GM18519 (cell line): ENCODE data around the gene TNS1.

ENCODE experiments used
- ATAC-seq: cut with Tn5 transposase; IDR thresholded peaks from one replicate; pipeline ENCODE4 v1.9.1; 2021; ENCODE audit warnings: mild to moderate bottlenecking, moderate library complexity; ENCODE audit not compliant: unreplicated experiment, low FRiP score

Gene TNS1

DNA sequence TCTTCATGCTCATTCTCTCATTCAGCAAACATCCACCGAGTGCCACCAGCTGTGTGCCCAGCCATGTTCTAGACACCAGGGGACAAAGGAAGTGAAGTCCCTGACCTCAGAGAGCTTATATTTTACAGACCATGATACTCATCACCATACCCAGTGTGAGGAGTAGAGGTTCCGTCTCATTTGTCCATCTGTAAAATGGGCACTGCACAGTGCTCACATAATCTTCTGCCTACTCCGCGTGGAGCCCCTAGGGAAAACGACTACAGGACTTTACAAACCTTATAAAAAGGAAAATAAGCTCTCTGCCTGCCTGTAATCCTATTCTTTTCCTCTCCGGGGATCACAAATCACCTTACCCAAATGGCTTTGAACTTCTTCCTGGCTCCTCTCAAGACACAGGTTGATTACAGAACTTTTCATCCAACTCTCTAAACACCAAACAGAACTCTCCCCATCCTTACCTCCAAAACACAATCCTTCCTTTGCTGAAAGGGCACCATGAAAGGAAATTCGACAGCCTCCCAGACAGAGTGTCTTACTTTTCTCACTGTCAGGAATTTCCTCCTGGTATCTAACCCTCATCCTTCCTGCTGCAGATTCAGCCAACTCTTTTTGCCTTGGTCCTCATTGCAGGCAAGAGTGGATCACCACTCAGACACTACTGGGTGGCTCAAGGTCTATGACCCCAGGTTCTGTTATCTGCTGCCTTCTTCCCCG lies 99.5 kb downstream of the TNS1 start:
- no peak for ATAC-seq

DNA sequence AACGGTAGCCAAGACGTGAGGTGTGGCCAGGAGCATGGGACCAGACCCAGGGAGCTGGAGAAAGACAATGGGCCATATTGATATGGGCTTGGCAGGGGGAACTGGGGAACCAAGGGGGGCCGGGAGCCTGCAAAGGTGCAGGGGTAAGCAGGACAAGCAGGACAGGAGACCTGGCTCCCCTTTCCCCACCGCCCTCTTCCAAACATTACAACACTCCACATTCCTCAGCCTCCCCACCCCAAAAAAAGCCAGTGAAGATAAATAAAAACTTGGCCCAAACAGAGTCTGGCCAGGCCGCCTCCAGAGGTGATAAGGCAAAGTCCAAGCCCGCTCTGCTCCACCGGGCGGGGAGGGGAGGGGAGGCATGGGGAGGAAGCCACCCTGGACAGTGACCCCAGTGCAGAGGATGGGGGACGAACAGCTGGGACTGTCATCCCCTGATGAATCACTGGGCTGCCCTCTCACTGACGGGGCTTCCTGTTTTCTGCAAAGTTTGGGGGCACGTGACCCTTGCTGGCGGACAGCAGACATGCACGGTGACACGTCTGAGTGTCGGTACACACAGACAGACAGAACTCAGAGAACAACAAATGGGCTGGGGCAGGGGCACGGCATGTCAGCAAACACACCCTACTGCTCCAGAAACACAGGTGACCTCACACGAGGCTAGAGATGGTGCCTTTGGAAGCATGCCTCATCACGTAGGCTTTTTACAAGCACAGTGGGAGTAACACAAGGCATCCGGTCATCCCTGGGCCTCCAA lies 100.2 kb downstream of the TNS1 start:
- no peak for ATAC-seq

DNA sequence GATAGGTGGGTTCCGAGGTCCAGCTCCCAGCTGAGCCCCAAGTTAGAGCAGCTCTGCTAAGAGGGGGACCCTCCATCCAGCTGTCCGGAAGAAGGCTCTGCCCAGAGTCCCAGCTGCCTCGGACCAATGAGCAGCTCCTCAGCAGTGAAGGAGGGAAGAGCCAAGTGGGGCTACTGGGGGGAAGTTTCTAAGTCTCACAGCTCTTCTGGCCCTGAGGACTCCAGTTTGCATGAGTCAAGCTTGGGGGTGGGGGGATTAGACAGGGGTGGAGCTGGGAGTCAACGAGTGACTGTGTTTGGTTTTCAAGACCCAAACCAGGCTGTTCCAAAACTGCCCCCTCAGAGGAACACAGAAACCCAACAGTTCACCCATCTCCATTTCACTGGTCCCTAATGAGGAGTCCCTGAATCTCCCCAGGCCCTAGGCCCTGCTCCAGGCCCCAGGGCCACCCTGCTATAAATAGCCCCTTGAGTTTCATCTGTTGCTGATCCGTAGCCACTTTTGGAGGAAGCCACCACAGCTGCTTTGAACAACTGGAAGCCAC lies 100.9 kb downstream of the TNS1 start:
- no peak for ATAC-seq

DNA sequence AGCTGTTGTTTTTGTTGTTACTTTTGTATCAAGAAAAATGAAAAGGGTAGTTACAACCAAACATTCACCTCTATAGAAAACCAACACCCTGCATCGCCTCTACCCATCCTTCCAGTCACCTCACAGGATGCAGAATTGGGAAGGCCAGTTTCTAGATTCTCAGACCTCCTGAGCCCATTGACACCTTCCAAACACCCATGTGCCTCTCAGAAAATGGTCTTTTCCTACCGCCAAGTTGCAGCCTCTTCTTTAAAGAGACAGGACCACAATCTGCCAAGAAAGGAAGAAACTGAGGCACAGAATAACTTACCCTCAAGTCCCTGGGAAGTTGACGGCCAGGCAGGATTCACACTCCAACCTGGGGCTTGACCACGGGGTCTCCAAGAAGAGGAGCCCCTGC lies 101.4 kb downstream of the TNS1 start:
- no peak for ATAC-seq

DNA sequence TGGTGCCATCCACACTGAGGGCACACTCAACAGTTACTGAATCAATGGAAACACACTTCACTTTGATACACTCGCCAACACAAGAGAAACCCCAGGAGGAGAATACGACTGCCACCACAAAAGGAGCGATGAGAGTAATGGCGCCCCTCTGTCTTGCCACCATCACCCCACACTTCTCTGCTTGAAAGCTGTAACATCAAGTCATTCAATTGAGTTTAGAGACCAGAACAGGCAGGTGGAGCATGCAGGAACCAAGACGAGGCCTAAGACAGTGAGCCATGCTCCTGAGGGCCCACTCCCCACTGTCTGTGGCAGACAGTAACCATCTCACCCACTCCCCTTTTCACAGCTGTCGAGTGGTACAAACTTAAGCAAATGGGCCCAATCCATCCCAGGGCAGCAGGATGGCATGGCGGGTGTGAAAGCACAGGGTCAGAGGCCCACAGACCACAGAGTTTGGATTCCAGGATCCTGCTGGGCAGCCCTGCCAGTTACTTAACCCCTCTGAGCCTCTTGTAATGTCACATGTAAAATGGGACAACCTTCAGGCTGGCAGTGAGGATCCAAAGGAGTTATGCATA lies 101.9 kb downstream of the TNS1 start:
- ATAC-seq: no peak

DNA sequence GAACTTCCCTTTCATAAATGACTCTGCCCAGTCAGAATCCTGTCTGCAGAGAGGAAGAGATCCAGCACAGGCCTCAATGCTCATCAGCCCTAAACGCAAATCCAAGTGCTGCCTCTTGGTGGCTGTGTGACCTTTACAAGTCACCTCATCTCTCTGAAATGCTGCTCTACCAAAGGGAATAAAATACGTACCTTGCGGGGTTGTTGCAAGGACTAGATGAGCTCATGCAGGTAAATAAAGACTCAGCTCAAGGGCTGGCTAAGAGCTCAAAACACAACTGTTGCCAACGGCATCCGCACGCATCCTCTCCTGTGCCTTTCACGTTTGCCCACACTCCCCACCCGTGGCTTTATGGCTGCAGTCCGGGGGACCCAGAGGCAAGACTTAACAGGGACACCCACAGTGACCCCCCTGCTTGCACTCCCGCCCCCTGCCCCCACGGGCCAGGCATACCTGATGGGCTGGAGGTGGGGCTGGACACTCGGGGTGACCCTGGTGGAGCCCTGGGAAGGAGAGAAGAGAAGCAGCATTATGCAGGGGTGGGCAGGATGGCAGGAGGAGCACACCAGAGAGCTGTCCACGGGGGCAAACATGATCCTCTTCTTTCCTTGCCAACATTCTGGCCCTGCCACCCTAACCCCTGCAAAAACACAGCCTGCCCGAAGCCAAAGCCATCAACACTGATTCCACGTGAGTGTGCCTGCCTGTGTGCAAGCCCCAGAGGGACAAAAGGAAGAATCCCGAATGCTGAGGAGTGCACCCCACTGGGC lies 102.6 kb downstream of the TNS1 start:
- no peak for ATAC-seq

DNA sequence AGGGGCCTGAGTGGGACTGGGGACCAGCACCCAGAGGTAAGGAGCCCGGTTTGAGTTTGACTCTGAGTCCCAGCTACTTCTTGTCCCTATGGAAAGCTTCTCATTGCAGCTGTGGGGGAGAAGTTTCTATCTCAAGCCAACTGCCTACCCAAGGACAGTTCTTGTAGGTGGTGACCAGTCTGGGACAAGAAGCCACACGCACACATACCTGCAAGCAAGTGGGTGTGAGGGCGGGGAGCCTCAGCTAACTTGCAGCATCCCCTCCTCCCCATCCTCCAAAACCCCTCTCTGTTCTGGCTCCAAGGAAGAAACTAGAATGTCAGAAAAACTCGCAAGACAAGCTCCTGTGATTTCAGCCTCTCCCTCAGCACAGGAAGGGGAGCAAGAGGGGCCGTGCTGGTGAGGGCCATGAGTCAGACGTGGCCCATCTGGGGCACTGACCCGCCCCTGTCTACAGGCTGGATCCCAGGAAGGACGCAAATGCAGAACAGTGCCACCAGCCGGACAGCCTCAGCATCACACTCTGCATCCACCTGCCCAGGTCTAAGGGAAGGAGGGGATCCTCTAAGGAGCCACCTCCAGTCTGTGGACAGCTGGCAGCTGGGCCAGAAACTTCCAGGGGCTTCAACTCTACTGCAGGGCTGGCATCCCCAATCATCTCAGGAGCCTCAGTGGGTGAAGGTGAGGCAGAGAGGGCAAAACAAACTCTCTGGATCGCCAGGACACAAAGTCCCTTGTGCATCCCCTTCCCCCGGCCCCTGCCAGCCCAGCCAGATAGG lies 103.4 kb downstream of the TNS1 start:
- no peak for ATAC-seq

DNA sequence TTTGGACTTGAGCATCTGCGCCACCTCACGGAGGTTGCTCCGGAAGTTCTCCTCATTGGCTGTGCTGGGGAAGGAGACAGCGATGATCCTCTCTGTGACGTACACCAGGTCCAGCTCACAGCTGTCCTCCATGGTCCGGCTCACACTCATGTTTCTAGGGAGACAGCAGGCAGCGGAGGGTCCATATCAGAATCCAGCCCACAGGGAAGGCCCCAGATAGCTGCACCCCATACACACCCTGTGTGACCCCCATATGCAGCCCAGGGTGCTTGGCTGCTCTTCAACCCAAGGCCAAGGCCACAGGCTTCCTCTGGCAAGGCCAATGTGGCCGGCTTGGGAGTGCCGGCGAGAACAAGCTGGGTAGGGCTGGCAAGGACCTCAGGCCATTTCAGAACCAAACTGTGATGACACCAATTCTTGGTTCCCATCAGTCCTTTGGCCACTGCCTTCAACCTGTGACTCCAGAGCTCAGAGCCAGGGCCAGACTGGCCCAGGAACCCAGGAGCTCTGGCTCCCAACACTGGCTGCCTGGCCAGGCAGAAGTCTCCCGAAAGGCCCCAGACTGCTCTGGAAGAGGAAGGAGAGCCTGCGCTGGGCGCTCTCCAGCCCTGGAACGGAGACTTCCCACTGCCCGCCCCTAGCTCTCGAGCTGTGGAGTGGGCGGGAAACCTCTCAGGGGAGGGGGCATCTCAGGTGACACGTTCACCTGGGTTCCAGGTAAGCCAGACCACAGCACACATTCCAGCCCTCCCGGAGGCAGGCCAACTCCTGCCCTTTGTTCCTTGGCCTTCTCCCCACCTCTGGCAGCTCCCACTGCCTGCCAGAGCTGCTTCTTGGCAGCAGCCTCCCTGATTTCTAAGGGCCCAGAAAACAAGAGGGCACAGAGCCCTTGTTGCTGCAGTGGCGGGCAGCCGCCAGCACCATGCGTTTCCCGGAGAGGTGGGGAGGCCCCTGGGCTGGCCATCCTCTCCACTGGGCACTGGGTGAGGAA lies 104.7 kb downstream of the TNS1 start:
- no peak for ATAC-seq

DNA sequence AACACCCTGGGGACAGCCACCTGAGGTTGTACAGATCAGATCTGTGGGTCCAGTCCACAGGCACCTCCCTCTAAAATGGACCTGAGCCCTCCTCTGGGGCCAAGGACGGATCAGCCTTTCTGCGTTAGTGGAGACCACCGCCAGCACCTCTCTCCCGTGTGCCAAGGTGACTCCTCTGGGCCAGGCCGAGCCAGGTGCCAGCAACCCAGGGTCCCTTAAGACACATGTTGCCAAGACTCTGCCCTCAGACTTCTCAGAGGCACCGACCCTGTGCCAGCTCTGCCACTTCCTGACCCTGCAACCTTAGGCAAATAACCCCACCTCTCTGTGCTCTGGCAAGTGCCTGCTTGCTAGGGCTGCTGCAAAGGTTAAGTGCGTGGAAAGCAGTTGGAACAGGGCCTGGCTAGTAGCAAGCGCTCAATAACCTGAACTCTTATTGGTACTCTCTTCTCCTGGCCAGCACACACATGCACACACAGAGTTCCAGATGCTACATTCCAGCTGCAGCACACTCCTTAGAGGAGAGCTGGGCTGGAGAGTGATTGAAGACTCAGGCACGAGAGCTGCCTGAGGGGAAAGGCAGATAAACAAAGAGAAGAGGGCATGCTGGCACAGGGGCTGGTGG lies 105.6 kb downstream of the TNS1 start:
- no peak for ATAC-seq

DNA sequence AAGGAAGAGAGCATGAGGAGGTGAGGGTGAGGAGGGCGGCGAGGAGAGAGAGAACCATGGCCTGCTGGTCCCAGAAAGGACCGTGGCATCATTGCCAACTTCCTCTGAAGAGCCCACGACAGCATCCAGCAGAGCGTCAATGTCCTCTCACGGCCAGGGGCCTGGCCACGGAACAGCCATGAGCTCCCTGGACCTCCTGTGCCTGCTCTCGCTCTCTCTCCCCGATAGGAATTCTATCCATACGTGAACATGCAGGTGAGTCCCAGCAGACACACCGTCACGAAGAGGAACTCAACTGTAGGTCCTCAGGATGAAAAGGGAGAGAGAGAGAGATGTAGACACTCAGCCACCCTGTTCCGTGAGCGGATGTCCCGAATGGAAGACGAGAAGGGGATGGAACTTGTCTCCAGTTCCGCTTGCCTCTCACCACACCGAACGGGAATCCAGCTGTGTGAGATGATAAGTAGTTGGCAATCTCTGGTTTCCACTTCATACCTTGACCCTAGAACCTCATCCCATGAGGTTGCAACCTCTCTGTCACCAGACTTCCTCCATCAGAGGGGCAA lies 107.6 kb downstream of the TNS1 start:
- no peak for ATAC-seq

DNA sequence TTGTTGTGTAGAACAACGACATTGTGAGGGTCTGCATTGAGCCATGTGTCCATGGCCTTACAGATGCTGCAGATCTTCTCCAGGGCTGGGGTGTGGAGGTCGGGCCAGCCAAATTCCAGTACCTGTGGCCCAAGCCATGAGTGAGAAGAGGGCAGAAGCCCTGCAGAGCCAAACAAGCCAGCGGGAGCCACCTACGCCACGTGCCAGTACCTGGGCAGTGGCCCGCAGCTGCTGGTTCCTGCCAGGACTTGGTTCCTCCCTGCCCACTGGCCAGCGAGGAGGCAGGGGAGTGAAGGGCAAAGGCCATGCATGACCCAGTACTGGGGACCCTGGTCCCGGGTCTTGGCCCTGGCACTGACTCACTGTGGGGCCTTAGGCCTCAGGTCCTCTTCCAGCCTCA lies 109.4 kb downstream of the TNS1 start:
- no peak for ATAC-seq

DNA sequence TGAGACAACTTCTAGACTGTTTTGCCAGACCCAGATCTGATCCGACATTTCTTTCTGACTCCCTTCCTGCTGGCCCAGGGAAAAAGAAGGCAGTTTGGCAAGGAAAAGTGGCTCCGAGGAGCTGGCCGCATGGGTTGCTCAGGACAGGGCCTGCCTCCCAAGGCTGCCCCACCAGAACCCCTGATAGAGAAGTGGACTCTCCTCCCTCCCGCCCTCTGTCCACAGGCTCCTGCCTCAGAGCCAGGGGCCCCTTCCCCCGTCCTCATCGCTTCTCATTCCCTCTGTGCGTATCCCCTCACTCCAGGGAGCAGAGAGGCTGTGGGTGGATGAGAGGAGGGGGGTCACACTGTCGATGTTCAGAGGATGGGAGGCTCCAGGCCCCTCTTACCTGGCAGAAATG lies 110.2 kb downstream of the TNS1 start:
- no peak for ATAC-seq

DNA sequence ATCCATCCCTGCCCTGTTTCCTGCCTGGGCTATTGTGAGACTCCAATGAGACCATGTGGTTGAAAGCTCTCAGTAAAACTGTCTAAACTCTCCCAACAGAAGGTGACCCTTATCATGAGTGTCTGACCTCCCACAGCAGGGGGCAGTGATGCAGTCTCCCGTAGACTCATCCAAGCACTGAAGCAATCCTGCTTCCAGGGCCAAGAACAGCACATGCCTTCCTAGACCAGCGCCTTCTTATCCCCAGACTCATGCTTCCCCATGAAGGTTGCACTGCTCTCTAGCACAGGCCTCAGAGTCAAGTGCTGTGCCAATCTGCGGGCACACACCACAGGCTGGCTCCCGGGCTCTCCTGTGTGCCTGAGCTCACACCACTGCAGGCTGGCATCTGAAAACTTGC lies 112.3 kb downstream of the TNS1 start:
- no peak for ATAC-seq

DNA sequence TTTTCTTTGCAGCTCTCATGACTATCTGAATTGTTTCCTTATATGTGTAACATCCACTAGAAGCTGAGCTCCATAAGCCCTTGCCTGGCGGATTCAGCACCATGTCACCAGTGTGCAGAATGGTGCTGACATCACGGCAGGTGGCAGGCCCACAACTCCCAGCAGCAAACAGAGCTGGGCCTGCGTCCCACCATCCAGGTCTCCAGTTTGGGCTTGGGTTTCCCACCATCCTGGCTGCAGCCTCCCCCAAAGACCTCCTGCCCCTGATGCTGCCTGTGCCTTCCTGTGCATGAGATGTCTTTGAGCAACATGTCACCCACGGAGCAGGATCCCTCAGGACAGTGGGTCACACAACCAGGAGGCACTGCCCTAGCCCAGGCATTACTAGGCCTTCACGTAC lies 113.1 kb downstream of the TNS1 start:
- ATAC-seq: no peak

DNA sequence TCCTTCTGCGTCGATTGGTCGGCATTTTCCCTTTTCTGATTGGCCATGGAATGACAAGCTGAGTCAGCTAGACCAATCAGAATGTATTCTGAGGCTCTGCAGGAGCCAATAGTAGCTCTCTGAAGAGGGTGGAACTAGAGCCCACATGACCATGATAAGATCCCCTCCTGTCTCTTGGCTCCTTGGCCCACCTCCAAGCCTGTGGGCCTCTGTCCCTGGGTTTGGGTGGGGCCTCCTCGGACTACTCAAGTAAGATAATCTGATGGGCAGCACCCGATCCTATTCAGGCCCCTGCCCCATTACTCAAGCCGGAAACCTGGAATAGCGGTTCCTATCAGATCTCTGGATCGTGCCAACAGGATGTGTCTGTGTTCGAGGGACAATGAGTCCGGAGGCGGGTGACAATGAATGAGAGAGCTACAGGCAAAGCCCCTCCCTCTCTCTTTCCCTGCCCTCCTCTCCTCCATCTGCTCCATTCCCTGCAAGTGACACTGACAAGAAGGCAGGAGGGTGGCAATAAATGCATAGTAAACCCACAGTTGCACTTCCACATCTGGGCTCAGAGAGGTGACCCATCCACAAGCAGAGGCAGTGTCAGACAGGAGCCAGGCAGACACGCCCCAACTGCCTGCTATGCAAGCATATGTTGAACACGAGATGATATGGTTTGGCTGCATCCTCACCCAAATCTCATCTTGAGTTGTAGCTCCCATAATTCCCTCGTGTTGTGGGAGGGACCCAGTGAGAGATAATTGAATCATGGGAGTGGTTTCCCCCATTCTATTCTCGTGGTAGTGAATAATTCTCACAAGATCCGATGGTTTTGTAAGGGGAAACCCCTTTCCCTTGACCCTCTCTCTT lies 114.7 kb downstream of the TNS1 start:
- no peak for ATAC-seq

DNA sequence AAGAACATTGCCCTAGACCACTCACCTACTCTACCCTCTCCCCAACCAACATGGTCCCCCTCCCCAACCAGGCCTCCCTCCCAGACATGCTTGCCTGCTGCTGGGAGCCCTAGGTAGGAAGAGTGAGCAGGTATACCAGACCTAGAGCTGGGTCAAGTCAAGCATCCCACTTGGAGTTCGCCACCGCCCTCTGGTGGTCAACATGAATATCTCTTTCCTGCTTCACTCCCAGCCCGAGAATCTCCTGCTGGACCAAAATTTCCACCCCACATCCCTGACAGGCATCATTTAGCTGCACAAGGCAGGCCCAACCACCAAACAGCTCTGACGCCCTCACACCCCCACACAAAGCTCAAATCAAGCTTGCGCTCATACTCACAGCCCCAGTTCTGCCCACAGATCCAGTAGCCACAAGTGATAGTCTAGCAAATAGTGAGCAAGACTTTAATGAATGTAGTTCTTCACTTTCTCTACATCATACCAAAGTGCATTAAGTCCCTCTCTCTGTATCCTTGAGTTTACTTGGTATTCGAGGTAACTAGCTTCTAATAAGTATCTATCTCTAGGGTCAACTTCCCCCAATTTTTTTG lies 116.0 kb downstream of the TNS1 start:
- ATAC-seq: no peak

DNA sequence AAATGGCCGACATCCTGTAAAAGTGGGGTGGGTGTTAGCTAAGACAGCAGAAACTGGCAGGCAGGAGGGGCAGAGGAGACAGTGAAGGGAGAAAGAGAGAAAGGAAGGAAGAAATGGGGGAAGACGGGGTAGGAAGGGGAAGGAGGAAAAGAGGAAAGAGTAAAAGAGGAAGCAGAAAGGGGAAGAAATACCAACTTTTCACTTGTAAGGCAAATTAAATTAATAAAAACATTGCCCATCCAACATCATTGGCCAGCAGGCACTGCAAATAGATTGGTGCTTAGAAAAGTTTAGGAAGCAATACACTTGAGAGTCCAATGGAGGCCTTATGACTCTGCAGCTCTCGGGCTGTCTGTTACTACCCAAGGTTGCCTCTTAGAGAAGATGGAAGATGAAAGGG lies 116.7 kb downstream of the TNS1 start:
- no peak for ATAC-seq
